Myometrial cell (primary cell): ENCODE measurements around the gene CRADD. TPM values are rescaled to one million over a fixed set of nuclear protein-coding genes. Genes with fewer than 3 reads are reported as not detected.

Experiments used
- total RNA-seq: library from RNA; depleted of rRNA; stranded (reverse); fragments of >200 nt; gene quantifications from 2 replicates; pipeline ENCODE4 v1.2.3, GENCODE V29; 2015

CRADD gene
- total RNA-seq = 46.1 and 55.6 TPM in 2 replicates

DNA sequence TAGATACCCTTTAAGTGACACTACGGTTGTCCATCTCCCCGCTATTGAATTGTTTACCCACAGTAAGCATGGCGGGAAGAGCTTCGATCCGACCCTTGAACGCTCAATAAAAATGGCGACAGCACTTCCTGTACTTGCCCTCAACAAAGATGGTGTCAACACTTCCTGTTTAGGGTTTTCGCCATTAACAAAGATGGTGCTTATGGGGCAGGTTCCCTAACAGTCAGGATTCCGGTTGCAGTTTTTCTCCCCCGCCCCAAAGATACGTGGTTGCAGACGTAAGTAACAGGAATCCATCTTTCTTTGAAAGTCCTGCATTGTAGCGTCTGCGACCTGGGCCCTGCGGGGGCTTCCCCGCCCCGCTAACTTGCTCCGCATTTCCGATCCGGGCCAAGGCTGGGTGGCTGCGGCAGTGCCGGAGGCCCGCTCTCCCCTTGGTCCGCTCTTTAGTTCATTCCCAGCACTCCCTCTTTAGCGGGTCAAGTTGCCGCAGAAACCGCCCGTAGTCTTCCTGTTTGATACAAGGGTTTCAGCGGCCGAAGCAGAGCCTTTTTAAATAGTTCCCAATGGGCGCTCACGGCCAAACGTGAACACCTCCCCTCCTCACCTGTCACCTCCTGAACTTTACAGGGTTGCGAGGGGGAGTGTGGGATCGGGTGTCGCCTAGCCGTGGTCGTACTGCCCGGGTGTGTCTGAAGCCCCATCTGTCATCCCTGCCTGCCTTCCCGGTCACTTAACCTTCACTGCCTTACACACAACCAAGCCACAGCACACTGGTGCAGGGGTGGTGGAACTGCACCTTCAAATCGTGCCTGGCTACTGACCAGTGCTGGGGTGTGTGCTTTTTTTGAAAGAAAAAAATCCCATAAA lies at the start of gene CRADD:
CRADD (plus strand) TSS at position 181 of the 870 bp plus-strand sequence.

Other genes starting within 250 kb of the CRADD start
- gene UBE2N, start 235.4 kb upstream of the CRADD start, total RNA-seq = 65.7 and 78.7 TPM in 2 replicates
- 53.0 and 85.8 TPM in 2 replicates for gene MRPL42, start 209.9 kb upstream of the CRADD start, total RNA-seq
- 40.6 and 66.3 TPM in 2 replicates for gene SOCS2, start 104.7 kb upstream of the CRADD start, total RNA-seq